Ishikawa (cell line): Measurements from ENCODE around the gene DLL1.

Source experiments
- CEBPB ChIP-seq: IDR thresholded peaks from 2 replicates; pipeline ENCODE4 v1.6.1; 2012
- CREB1 ChIP-seq: IDR thresholded peaks from 2 replicates; pipeline ENCODE4 v1.6.1; 2012; ENCODE audit warnings: low read depth
- EGR1 ChIP-seq: IDR thresholded peaks from 2 replicates; pipeline ENCODE4 v1.6.1; 2012
- EP300 ChIP-seq: IDR thresholded peaks from 2 replicates; pipeline ENCODE4 v1.6.1; 2012; ENCODE audit warnings: borderline replicate concordance
- FOXM1 ChIP-seq: IDR thresholded peaks from 2 replicates; pipeline ENCODE4 v1.6.1; 2012; ENCODE audit warnings: low read depth, borderline replicate concordance
- NFIC ChIP-seq: IDR thresholded peaks from 2 replicates; pipeline ENCODE4 v1.6.1; 2012
- RAD21 ChIP-seq: IDR thresholded peaks from 2 replicates; pipeline ENCODE4 v1.6.1; 2012; ENCODE audit warnings: low read depth
- TAF1 ChIP-seq: IDR thresholded peaks from 2 replicates; pipeline ENCODE4 v1.6.1; 2012; ENCODE audit warnings: low read depth, mild to moderate bottlenecking
- TCF12 ChIP-seq: IDR thresholded peaks from 2 replicates; pipeline ENCODE4 v1.6.1; 2012; ENCODE audit warnings: low read depth
- TEAD4 ChIP-seq: IDR thresholded peaks from 2 replicates; pipeline ENCODE4 v1.6.1; 2012
- USF1 ChIP-seq: IDR thresholded peaks from 2 replicates; pipeline ENCODE4 v1.6.1; 2012
- YY1 ChIP-seq: IDR thresholded peaks from 2 replicates; pipeline ENCODE4 v1.6.1; 2012; ENCODE audit warnings: low read depth
- ZBTB7A ChIP-seq: IDR thresholded peaks from 2 replicates; pipeline ENCODE4 v1.6.1; 2012; ENCODE audit warnings: low read depth
- TF ChIP-seq, protein P1 (sequence below): IDR thresholded peaks from 2 replicates; pipeline ENCODE4 v1.6.1; 2012
- TF ChIP-seq, protein P2 (sequence below): IDR thresholded peaks from 2 replicates; pipeline ENCODE4 v1.6.1; 2012; ENCODE audit warnings: low read depth, mild to moderate bottlenecking

Gene DLL1

DNA sequence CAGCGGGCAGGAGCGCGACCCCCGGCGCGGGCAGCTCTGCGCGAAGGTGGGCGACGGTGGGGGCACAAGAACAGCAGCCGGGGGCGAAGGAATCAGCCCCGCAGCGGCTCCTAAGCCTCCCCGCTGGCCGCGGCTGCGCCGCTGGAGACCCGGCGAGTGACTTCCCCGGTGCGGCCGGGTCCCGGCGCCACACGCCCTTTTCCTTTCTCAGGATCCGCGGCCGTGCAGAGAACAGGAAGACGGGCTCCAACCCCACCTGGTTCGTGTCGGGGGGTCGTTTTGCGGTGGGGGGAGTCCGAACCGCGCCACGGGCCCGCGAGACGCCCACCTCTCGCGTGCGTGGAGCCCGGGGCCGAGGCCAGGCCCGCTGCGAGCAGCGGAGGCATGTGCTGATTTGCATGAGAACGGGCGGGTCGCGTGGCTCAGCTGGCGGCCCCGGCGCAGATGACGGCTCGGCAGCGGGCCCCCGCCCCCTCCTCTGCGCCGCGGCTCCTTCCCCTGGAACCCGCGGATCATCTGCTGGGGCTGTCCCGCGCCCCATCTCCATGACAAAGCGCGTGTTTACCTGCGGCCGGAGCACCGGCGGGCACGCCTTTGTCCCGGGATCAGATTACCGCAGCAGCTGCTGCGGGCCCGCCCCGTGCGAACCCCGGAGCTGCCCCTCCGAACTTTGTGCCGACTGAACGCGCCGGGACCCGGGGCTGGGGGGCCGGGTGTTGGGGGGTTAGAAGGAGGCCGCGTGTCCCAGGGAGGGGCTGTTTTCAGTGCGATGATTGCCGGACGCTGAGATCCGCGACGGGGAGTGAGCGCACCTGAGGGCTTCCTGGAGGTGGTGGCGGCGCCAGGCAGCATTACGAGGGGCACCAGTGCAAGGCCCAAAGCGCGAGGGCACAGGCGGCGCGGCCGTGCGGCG lies 4.9 kb upstream of the DLL1 start:
- TF ChIP-seq TEAD4: no peak
- TF ChIP-seq, protein P1, sequence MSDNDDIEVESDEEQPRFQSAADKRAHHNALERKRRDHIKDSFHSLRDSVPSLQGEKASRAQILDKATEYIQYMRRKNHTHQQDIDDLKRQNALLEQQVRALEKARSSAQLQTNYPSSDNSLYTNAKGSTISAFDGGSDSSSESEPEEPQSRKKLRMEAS: peak; percentile 39; the same call in 1 of the 2 replicates
- TF ChIP-seq TCF12: 0 out of 2 replicates have a peak, but pooled peaks have one; percentile 39
- TF ChIP-seq ZBTB7A: peak; percentile 86

DNA sequence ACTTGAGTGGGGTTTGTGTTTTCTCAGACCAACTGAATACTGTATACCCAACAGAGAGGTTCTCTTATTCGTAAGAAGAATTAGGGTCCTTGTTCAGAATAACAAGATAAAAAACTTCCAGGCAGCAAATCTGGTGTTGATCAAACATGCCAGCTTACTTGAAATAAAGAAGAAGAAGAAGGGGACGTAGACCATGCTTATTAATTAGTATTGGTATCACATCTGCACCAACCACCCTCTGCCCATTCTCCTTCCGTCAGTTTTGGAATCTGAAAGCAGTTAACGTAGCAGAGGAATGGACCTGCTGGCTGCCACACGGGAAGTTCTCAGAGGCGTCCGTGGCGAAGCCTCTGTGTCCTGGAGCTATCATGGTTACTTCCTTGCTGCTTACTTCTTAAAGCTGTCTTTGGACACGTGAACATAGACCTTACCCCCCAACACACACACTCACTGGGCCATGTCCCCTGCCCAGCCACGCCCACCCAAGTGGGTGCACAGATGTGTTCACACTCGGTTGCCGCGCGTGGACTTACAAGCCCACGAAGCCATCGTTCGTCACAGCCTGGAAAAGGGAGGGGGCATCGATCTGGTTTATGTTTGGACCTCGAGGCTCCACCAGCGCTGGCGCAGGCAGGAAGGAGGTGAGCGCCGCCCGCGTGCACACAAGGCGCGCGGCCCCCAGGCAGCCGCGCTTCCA lies 4.1 kb upstream of the DLL1 start:
- no peak for TF ChIP-seq TCF12
- TF ChIP-seq ZBTB7A: no peak
- no peak for TF ChIP-seq RAD21
- TF ChIP-seq EP300: no peak
- TF ChIP-seq, protein P1: no peak
- no peak for TF ChIP-seq TEAD4
- no peak for TF ChIP-seq EGR1
- no peak for TF ChIP-seq USF1
- TF ChIP-seq, protein P2, sequence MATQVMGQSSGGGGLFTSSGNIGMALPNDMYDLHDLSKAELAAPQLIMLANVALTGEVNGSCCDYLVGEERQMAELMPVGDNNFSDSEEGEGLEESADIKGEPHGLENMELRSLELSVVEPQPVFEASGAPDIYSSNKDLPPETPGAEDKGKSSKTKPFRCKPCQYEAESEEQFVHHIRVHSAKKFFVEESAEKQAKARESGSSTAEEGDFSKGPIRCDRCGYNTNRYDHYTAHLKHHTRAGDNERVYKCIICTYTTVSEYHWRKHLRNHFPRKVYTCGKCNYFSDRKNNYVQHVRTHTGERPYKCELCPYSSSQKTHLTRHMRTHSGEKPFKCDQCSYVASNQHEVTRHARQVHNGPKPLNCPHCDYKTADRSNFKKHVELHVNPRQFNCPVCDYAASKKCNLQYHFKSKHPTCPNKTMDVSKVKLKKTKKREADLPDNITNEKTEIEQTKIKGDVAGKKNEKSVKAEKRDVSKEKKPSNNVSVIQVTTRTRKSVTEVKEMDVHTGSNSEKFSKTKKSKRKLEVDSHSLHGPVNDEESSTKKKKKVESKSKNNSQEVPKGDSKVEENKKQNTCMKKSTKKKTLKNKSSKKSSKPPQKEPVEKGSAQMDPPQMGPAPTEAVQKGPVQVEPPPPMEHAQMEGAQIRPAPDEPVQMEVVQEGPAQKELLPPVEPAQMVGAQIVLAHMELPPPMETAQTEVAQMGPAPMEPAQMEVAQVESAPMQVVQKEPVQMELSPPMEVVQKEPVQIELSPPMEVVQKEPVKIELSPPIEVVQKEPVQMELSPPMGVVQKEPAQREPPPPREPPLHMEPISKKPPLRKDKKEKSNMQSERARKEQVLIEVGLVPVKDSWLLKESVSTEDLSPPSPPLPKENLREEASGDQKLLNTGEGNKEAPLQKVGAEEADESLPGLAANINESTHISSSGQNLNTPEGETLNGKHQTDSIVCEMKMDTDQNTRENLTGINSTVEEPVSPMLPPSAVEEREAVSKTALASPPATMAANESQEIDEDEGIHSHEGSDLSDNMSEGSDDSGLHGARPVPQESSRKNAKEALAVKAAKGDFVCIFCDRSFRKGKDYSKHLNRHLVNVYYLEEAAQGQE: no peak
- no peak for TF ChIP-seq TAF1
- no peak for TF ChIP-seq NFIC
- no peak for TF ChIP-seq CEBPB
- no peak for TF ChIP-seq FOXM1
- TF ChIP-seq YY1: no peak
- TF ChIP-seq CREB1: no peak

- TF ChIP-seq ZBTB7A (no peak), USF1 (no peak), FOXM1 (no peak), YY1 (no peak), EGR1 (no peak), CREB1 (no peak), TAF1 (no peak), NFIC (no peak)
- TF ChIP-seq, protein P2: no peak
Measured at GRCh38 chr6:170294298-170294730, 3.4 kb upstream of the DLL1 start.

GRCh38 chr6:170293341-170294231 lies 2.7 kb upstream of the DLL1 start:
- TF ChIP-seq FOXM1 (no peak), EGR1 (no peak), USF1 (no peak), TAF1 (no peak), TCF12 (no peak), NFIC (no peak), TEAD4 (no peak), EP300 (no peak), CREB1 (no peak), RAD21 (no peak), CEBPB (no peak)
- TF ChIP-seq, protein P2: no peak
- TF ChIP-seq, protein P1: no peak
